ENCODE measurements around the gene EIF4ENIF1.
"Not testable (repeated sequence)": the region's sequence is repeated elsewhere in the genome, so short reads cannot be mapped to it uniquely, and the experiment has no call there.

The EIF4ENIF1 gene

GRCh38 chr22:31440681-31441080, 49.0 kb downstream of the EIF4ENIF1 start:
- Histone ChIP-seq H3K4me1 (ENCODE audit: insufficient read depth, low read length) (no peaks in the 10 kb centered on the region), H3K36me3 (ENCODE audit: insufficient read depth, low read depth, low read length) (peaks cover 98% of the 10 kb centered on the region), H3K4me3 (ENCODE audit: low read length) (no peak overlapping the region), H3K27ac (ENCODE audit: low read length) (no peak overlapping the region), H3K9me3 (ENCODE audit: insufficient read depth, low read depth, low read length) (no peaks in the 10 kb centered on the region), H3K27me3 (ENCODE audit: insufficient read depth, low read length) (no peaks in the 10 kb centered on the region), H3K9ac (ENCODE audit: low read depth, low read length) (no peak overlapping the region)

GRCh38 chr22:31439808-31440207, 49.8 kb downstream of the EIF4ENIF1 start:
- Histone ChIP-seq H3K9ac (ENCODE audit: low read depth, low read length) (no peak overlapping the region), H3K4me1 (ENCODE audit: insufficient read depth, low read length) (no peaks in the 10 kb centered on the region), H3K9me3 (ENCODE audit: insufficient read depth, low read depth, low read length) (no peaks in the 10 kb centered on the region), H3K27me3 (ENCODE audit: insufficient read depth, low read length) (no peaks in the 10 kb centered on the region), H3K4me3 (ENCODE audit: low read length) (no peak overlapping the region), H3K36me3 (ENCODE audit: insufficient read depth, low read depth, low read length) (peaks cover 98% of the 10 kb centered on the region), H3K27ac (ENCODE audit: low read length) (no peak overlapping the region)

DNA sequence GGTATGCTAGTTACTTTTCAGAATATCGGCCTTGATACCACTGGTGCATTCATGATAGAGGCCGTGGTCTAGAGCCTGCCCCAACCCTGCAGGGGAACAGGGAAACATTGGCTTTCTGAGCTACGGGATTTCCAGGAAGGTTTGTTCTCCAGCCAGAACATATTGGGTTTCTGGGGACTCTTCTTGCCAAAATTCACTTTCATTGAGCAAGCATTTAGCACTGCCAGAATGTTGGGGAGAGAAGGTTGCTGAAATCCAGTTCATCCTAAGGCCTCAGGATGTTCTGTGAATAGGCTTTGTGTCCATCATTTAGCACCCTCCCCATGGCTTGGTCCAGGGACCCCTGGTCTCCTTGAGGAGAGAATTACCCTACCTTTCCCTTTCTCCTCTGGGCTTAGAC, 53.5 kb downstream of the EIF4ENIF1 start:
- Histone ChIP-seq H3K4me3 (ENCODE audit: low read length) (no peak overlapping the region), H3K9ac (ENCODE audit: low read depth, low read length) (no peak overlapping the region), H3K27me3 (ENCODE audit: insufficient read depth, low read length) (no peaks in the 10 kb centered on the region), H3K36me3 (ENCODE audit: insufficient read depth, low read depth, low read length) (peaks cover 95% of the 10 kb centered on the region), H3K9me3 (ENCODE audit: insufficient read depth, low read depth, low read length) (no peaks in the 10 kb centered on the region), H3K27ac (ENCODE audit: low read length) (no peak overlapping the region), H3K4me1 (ENCODE audit: insufficient read depth, low read length) (no peaks in the 10 kb centered on the region)

DNA sequence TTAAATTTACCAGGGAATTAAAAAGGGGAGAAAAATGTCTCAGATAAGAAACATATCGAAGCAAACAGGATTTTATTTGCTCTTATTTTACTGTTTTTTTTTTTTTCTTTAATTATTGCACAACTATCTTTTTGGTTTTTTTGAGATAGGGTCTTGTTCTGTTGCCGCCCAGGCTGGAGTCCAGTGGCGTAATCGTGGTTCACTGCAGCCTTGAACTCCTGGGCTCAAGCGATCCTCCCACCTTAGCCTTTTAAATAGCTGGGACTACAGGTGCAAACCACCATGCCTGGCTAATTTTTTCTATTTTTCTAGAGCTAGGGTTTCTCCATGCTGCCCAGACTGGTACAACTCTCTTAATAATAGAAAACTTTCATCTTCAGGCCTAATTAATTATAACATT, 57.7 kb downstream of the EIF4ENIF1 start:
- H3K4me3 ChIP-seq (ENCODE audit: low read length), result no peak overlapping the region
- peaks cover 90% of the 10 kb centered on the region for H3K36me3 ChIP-seq (ENCODE audit: insufficient read depth, low read depth, low read length)
- H3K9me3 ChIP-seq (ENCODE audit: insufficient read depth, low read depth, low read length), result no peaks in the 10 kb centered on the region
- no peaks in the 10 kb centered on the region for H3K27me3 ChIP-seq (ENCODE audit: insufficient read depth, low read length)
- H3K4me1 ChIP-seq (ENCODE audit: insufficient read depth, low read length), result no peaks in the 10 kb centered on the region
- H3K9ac ChIP-seq (ENCODE audit: low read depth, low read length), result no peak overlapping the region
- no peak overlapping the region for H3K27ac ChIP-seq (ENCODE audit: low read length)

DNA sequence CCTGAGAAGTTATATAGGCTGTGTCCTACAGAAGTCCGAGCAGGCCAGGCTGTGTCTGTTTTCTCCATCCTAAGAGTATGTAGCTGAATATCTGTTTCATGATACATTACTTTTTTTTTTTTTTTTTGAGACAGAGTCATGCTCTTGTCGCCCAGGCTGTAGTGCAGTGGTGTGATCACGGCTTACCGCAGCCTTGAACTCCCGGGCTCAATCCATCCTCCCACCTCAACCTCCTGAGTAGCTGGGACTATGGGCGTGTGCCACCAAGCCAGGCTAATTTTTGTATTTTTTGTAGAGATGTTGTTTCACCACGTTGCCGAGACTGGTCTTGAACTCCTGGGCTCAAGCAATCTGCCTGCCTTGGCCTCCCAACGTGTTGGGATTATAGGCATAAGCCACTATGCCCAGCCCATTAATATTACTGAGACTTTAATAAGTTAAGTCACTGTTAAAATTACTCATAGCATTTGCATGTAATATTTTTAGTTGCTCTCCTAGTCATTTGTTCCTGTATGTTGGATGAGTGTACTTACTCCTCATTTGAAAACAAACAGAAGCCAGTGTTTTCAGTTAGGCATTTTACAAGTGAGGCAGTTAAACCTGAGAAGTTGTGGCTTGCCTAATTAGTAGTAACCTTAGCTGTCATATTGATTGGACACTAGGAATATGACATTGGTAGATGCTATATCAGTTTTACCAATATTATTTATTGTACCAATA, 64.2 kb downstream of the EIF4ENIF1 start:
- Histone ChIP-seq H3K27me3 (ENCODE audit: insufficient read depth, low read length) (no peaks in the 10 kb centered on the region), H3K9me3 (ENCODE audit: insufficient read depth, low read depth, low read length) (no peaks in the 10 kb centered on the region), H3K36me3 (ENCODE audit: insufficient read depth, low read depth, low read length) (peaks cover 94% of the 10 kb centered on the region), H3K9ac (ENCODE audit: low read depth, low read length) (no peak overlapping the region), H3K4me3 (ENCODE audit: low read length) (no peak overlapping the region), H3K4me1 (ENCODE audit: insufficient read depth, low read length) (no peaks in the 10 kb centered on the region), H3K27ac (ENCODE audit: low read length) (no peak overlapping the region)

DNA sequence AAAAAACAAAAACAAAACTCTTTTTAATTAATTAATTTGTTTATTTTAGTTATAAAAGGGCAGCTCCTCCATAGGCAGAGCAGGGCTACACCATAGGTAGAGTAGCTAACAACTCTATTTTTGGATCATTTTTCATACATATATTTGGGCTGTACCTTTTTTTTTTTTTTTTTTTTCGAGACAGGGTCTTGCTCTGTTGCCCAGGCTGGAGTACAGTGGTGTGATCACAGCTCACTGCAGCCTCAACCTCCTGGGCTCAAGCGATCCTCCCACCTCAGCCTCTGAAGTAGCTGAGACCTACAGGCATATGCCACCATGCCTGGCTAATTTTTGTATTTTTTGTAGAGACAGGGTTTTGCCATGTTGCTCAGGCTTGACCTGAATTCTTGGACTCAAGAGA, 87.3 kb downstream of the EIF4ENIF1 start:
- H3K36me3 ChIP-seq (ENCODE audit: insufficient read depth, low read depth, low read length), result peaks cover 52% of the 10 kb centered on the region
- H3K4me3 ChIP-seq (ENCODE audit: low read length); H3K27ac ChIP-seq (ENCODE audit: low read length); H3K9me3 ChIP-seq (ENCODE audit: insufficient read depth, low read depth, low read length); H3K4me1 ChIP-seq (ENCODE audit: insufficient read depth, low read length); H3K27me3 ChIP-seq (ENCODE audit: insufficient read depth, low read length); H3K9ac ChIP-seq (ENCODE audit: low read depth, low read length): not testable (repeated sequence)

GRCh38 chr22:31400023-31400397, 89.6 kb downstream of the EIF4ENIF1 start:
- Histone ChIP-seq H3K9me3 (ENCODE audit: insufficient read depth, low read depth, low read length) (no peaks in the 10 kb centered on the region), H3K36me3 (ENCODE audit: insufficient read depth, low read depth, low read length) (peaks cover 31% of the 10 kb centered on the region), H3K27me3 (ENCODE audit: insufficient read depth, low read length) (no peaks in the 10 kb centered on the region), H3K4me3 (ENCODE audit: low read length) (peak overlapping the region; percentile 95), H3K4me1 (ENCODE audit: insufficient read depth, low read length) (peaks cover 4% of the 10 kb centered on the region), H3K27ac (ENCODE audit: low read length) (peak overlapping the region; percentile 3), H3K9ac (ENCODE audit: low read depth, low read length) (peak overlapping the region; percentile 97)

GRCh38 chr22:31399211-31400022, 90.2 kb downstream of the EIF4ENIF1 start, which contains the start of gene DRG1:
Gene DRG1, plus strand, starts transcription at chr22:31399604. Its CDS starts 80 bp downstream, at chr22:31399684.
- Histone ChIP-seq H3K4me3 (ENCODE audit: low read length) (peak within 1 kb of the TSS; percentile 95), H3K4me1 (ENCODE audit: insufficient read depth, low read length) (peaks cover 4% of the 10 kb centered on the region), H3K36me3 (ENCODE audit: insufficient read depth, low read depth, low read length) (peaks cover 26% of the 10 kb centered on the region), H3K27ac (ENCODE audit: low read length) (peak within 1 kb of the TSS; percentile 54), H3K9me3 (ENCODE audit: insufficient read depth, low read depth, low read length) (no peaks in the 10 kb centered on the region), H3K9ac (ENCODE audit: low read depth, low read length) (peak within 1 kb of the TSS; percentile 97), H3K27me3 (ENCODE audit: insufficient read depth, low read length) (no peaks in the 10 kb centered on the region)

- no peak overlapping the region for H3K27ac ChIP-seq (ENCODE audit: low read length)
- no peak overlapping the region for H3K4me3 ChIP-seq (ENCODE audit: low read length)
- peaks cover 15% of the 10 kb centered on the region for H3K36me3 ChIP-seq (ENCODE audit: insufficient read depth, low read depth, low read length)
- H3K27me3 ChIP-seq (ENCODE audit: insufficient read depth, low read length), result no peaks in the 10 kb centered on the region
- peak overlapping the region; percentile 97; the same call in 1 of the 2 replicates for H3K9ac ChIP-seq (ENCODE audit: low read depth, low read length)
- peaks cover 4% of the 10 kb centered on the region for H3K4me1 ChIP-seq (ENCODE audit: insufficient read depth, low read length)
- no peaks in the 10 kb centered on the region for H3K9me3 ChIP-seq (ENCODE audit: insufficient read depth, low read depth, low read length)
These were observed 91.4 kb downstream of the EIF4ENIF1 start for GRCh38 chr22:31398231-31398630.

DNA sequence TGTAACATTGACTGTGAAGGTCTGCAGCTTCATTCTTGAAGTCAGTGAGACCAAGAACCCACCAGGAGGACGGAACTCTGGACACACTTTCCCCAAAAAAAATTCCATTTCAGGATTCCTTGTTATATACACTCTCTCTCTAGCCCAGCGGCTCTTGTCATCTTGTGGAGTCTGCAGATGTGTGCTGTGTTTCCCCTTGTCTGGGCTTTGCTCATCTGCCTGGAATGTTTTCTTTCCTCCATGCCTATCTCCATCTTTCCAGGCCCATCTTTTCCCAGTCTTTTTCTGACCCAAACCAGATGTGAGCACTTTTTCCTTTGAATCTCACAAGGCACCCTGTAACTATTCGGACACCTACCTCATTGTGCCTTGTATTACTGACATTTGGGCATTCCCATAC, 95.3 kb downstream of the EIF4ENIF1 start:
- Histone ChIP-seq H3K27me3 (ENCODE audit: insufficient read depth, low read length) (no peaks in the 10 kb centered on the region), H3K9me3 (ENCODE audit: insufficient read depth, low read depth, low read length) (no peaks in the 10 kb centered on the region), H3K27ac (ENCODE audit: low read length) (no peak overlapping the region), H3K4me1 (ENCODE audit: insufficient read depth, low read length) (peaks cover 4% of the 10 kb centered on the region; the same call in 1 of the 2 replicates), H3K9ac (ENCODE audit: low read depth, low read length) (no peak overlapping the region), H3K4me3 (ENCODE audit: low read length) (no peak overlapping the region), H3K36me3 (ENCODE audit: insufficient read depth, low read depth, low read length) (no peaks in the 10 kb centered on the region)

DNA sequence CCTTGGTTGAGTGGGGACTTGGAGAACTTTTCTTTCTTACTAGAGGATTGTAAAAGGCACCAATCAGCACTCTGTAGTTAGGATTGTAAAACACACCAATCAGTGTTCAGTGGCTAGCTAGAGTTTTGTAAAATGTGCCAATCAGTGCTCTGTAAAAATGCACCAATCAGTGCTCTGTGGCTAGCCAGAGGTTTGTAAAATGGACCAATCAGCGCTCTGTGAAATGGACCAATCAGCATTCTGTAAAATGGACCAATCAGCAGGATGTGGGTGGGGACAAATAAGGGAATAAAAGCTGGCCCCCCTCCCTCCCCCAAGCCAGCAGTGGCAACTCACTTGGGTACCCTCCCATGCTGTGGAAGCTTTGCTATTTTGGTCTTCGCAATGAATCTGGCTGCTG, 95.7 kb downstream of the EIF4ENIF1 start:
- H3K4me1 ChIP-seq (ENCODE audit: insufficient read depth, low read length), result peaks cover 4% of the 10 kb centered on the region; the same call in 1 of the 2 replicates
- H3K36me3 ChIP-seq (ENCODE audit: insufficient read depth, low read depth, low read length), result no peaks in the 10 kb centered on the region
- no peak overlapping the region for H3K4me3 ChIP-seq (ENCODE audit: low read length)
- H3K9me3 ChIP-seq (ENCODE audit: insufficient read depth, low read depth, low read length), result no peaks in the 10 kb centered on the region
- no peaks in the 10 kb centered on the region for H3K27me3 ChIP-seq (ENCODE audit: insufficient read depth, low read length)
- no peak overlapping the region for H3K27ac ChIP-seq (ENCODE audit: low read length)
- H3K9ac ChIP-seq (ENCODE audit: low read depth, low read length), result no peak overlapping the region
